SH-SY5Y (cell line): Measurements from ENCODE around the gene TTC28.

ENCODE experiments used
- GATA2 ChIP-seq: IDR thresholded peaks from 2 replicates; pipeline ENCODE4 v1.6.1; 2011; ENCODE audit warnings: mild to moderate bottlenecking, low read depth, low read length
- GATA3 ChIP-seq: IDR thresholded peaks from 2 replicates; pipeline ENCODE4 v1.6.1; 2011; ENCODE audit warnings: low read depth, mild to moderate bottlenecking, low read length, moderate library complexity

- TF ChIP-seq GATA3 (no peak), GATA2 (no peak)
Measured at GRCh38 chr22:28203286-28203685, 476.4 kb downstream of the TTC28 start.
